HEK293T (cell line): Measurements from ENCODE around the gene C20orf204.

Source experiments
- ARNT ChIP-seq: fragments of 450-650 bp; IDR thresholded peaks from 2 replicates; pipeline ENCODE4 v1.6.1; 2017; ENCODE audit warnings: mild to moderate bottlenecking
- BHLHE40 ChIP-seq: fragments of 450-650 bp; IDR thresholded peaks from 2 replicates; pipeline ENCODE4 v1.6.1; 2016; ENCODE audit warnings: mild to moderate bottlenecking, moderate library complexity, borderline replicate concordance
- CTBP1 ChIP-seq: fragments of 450-650 bp; IDR thresholded peaks from 2 replicates; pipeline ENCODE4 v1.6.1; 2016; ENCODE audit warnings: borderline replicate concordance
- FOXK2 ChIP-seq: fragments of 450-650 bp; IDR thresholded peaks from 2 replicates; pipeline ENCODE4 v1.6.1; 2016; ENCODE audit warnings: mild to moderate bottlenecking
- FOXM1 ChIP-seq: fragments of 450-650 bp; IDR thresholded peaks from 2 replicates; pipeline ENCODE4 v1.6.1; 2017; ENCODE audit warnings: mild to moderate bottlenecking, borderline replicate concordance
- HDGF ChIP-seq: fragments of 450-650 bp; IDR thresholded peaks from 2 replicates; pipeline ENCODE4 v1.6.1; 2017; ENCODE audit warnings: antibody characterized with exemption, borderline replicate concordance
- L3MBTL2 ChIP-seq: fragments of 450-650 bp; conservative IDR thresholded peaks from 2 replicates; pipeline ENCODE4 v1.6.1; 2016; ENCODE audit warnings: mild to moderate bottlenecking
- LEF1 ChIP-seq: fragments of 450-650 bp; IDR thresholded peaks from 2 replicates; pipeline ENCODE4 v1.6.1; 2017; ENCODE audit warnings: mild to moderate bottlenecking, borderline replicate concordance
- NFRKB ChIP-seq: fragments of 450-650 bp; IDR thresholded peaks from 2 replicates; pipeline ENCODE4 v1.6.1; 2016; ENCODE audit warnings: mild to moderate bottlenecking, moderate library complexity
- PKNOX1 ChIP-seq: fragments of 450-650 bp; IDR thresholded peaks from 2 replicates; pipeline ENCODE4 v1.6.1; 2016
- SP1 ChIP-seq: fragments of 450-650 bp; IDR thresholded peaks from 2 replicates; pipeline ENCODE4 v1.6.1; 2017
- SUZ12 ChIP-seq: fragments of 450-650 bp; IDR thresholded peaks from 2 replicates; pipeline ENCODE4 v1.6.1; 2016; ENCODE audit warnings: mild to moderate bottlenecking
- TARDBP ChIP-seq: fragments of 450-650 bp; IDR thresholded peaks from 2 replicates; pipeline ENCODE4 v1.6.1; 2016
- ZNF384 ChIP-seq: fragments of 450-650 bp; IDR thresholded peaks from 2 replicates; pipeline ENCODE4 v1.6.1; 2016

GRCh38 chr20:64021124-64021975, 14.6 kb upstream of the C20orf204 start:
- TF ChIP-seq HDGF, result no peak
- TF ChIP-seq ZNF384, result no peak
- no peak for TF ChIP-seq ARNT
- TF ChIP-seq PKNOX1, result no peak
- no peak for TF ChIP-seq FOXK2
- TF ChIP-seq BHLHE40, result no peak
- no peak for TF ChIP-seq TARDBP
- TF ChIP-seq FOXM1, result no peak
- no peak for TF ChIP-seq LEF1
- no peak for TF ChIP-seq SP1
- no peak for TF ChIP-seq CTBP1
- no peak for TF ChIP-seq SUZ12
- TF ChIP-seq NFRKB, result no peak
- TF ChIP-seq L3MBTL2, result no peak
